Measurements from ENCODE around the gene PDIA5. TPM values are rescaled to one million over a fixed set of nuclear protein-coding genes. Genes with fewer than 3 reads are reported as not detected.

PDIA5 gene
- total RNA-seq, 2 donors from 2014 or later, result 9.6 to 16.2 TPM

GRCh38 chr3:123093696-123094095, 26.9 kb downstream of the PDIA5 start:
- no peak overlapping the region for H3K4me3 Mint-ChIP-seq
- no peak for ATAC-seq (replicated peaks in 1 of 2)
- H3K9me3 Mint-ChIP-seq, result no peaks in the 10 kb centered on the region
- DNase-seq, result no peak
- H3K27me3 Mint-ChIP-seq (ENCODE audit: low read depth), result no peaks in the 10 kb centered on the region
- H3K4me1 Mint-ChIP-seq (ENCODE audit: low read depth), result peaks cover 4% of the 10 kb centered on the region
- no peak overlapping the region for H3K27ac Mint-ChIP-seq
- H3K36me3 Mint-ChIP-seq (ENCODE audit: insufficient read depth in 2 of 2), result peaks cover 2 to 10% of the 10 kb centered on the region in 2 donors

- H3K36me3 Mint-ChIP-seq (ENCODE audit: insufficient read depth in 2 of 2), result peaks cover 2 to 10% of the 10 kb centered on the region in 2 donors
- peaks cover 4% of the 10 kb centered on the region for H3K4me1 Mint-ChIP-seq (ENCODE audit: low read depth)
- ATAC-seq (replicated peaks in 1 of 2) (no peak), DNase-seq (no peak)
- no peaks in the 10 kb centered on the region for H3K27me3 Mint-ChIP-seq (ENCODE audit: low read depth)
- no peaks in the 10 kb centered on the region for H3K9me3 Mint-ChIP-seq
- no peak overlapping the region for H3K4me3 Mint-ChIP-seq
- no peak overlapping the region for H3K27ac Mint-ChIP-seq
Observed at GRCh38 chr3:123094516-123095313, 27.9 kb downstream of the PDIA5 start.

- Mint-ChIP-seq H3K36me3 (ENCODE audit: insufficient read depth in 2 of 2) (peaks cover 2 to 10% of the 10 kb centered on the region in 2 donors), H3K9me3 (no peaks in the 10 kb centered on the region), H3K4me1 (ENCODE audit: low read depth) (no peaks in the 10 kb centered on the region), H3K4me3 (no peak overlapping the region), H3K27me3 (ENCODE audit: low read depth) (no peaks in the 10 kb centered on the region), H3K27ac (no peak overlapping the region)
- ATAC-seq (replicated peaks in 1 of 2) (no peak), DNase-seq (no peak)
Observed at GRCh38 chr3:123096126-123096525, 29.3 kb downstream of the PDIA5 start.

- no peaks in the 10 kb centered on the region for H3K9me3 Mint-ChIP-seq
- no peaks in the 10 kb centered on the region for H3K4me1 Mint-ChIP-seq (ENCODE audit: low read depth)
- no peak for ATAC-seq (replicated peaks in 1 of 2)
- no peak overlapping the region for H3K27ac Mint-ChIP-seq
- no peak overlapping the region for H3K4me3 Mint-ChIP-seq
- no peaks in the 10 kb centered on the region for H3K27me3 Mint-ChIP-seq (ENCODE audit: low read depth)
- DNase-seq, result no peak
- peaks cover under 1 to 8% of the 10 kb centered on the region in 2 donors for H3K36me3 Mint-ChIP-seq (ENCODE audit: insufficient read depth in 2 of 2)
Observed at GRCh38 chr3:123096731-123097130, 29.9 kb downstream of the PDIA5 start.

- Mint-ChIP-seq H3K4me1 (ENCODE audit: low read depth) (no peaks in the 10 kb centered on the region), H3K36me3 (ENCODE audit: insufficient read depth in 2 of 2) (peaks cover 2 to 6% of the 10 kb centered on the region in 2 donors), H3K9me3 (no peaks in the 10 kb centered on the region), H3K27ac (no peak overlapping the region), H3K4me3 (no peak overlapping the region), H3K27me3 (ENCODE audit: low read depth) (no peaks in the 10 kb centered on the region)
- ATAC-seq (replicated peaks in 1 of 2), result no peak
- no peak for DNase-seq
Observed at GRCh38 chr3:123098426-123099330, 31.9 kb downstream of the PDIA5 start.

- no peak overlapping the region for H3K4me3 Mint-ChIP-seq
- no peaks in the 10 kb centered on the region for H3K27me3 Mint-ChIP-seq (ENCODE audit: low read depth)
- H3K27ac Mint-ChIP-seq, result peak overlapping the region; percentile 35
Observed at GRCh38 chr3:123099331-123100192, 32.7 kb downstream of the PDIA5 start.

DNA sequence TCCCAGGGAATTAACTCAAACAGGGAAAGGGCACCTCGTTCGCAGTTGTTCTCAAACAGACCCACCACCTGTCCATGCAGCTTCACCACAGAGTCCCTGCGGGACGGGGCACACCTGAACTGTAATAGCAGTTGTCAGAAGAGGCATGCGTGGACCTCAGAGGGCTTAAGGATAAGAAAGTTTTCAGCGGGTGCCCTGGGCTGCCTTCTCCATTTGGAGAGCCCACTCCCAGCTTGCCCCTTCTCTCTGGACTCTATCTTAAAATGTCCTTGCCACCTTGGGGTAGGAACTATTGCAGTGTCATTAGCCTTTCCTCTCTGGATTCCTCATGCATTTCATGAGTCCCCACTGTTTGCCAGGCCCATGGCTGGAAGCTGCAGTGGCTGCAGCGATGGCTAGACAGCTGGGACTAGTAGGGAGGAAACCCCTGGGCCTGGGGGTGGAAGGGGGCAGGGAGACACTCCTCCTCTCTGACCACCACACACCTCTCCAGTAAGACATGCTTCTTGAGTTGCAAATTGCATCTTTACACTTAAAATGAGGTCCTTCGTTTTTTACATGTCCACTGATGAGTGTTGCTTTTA, 33.5 kb downstream of the PDIA5 start:
- Mint-ChIP-seq H3K4me1 (ENCODE audit: low read depth) (no peaks in the 10 kb centered on the region), H3K4me3 (no peak overlapping the region), H3K36me3 (ENCODE audit: insufficient read depth in 2 of 2) (peaks cover 2 to 4% of the 10 kb centered on the region in 2 donors), H3K9me3 (no peaks in the 10 kb centered on the region), H3K27me3 (ENCODE audit: low read depth) (no peaks in the 10 kb centered on the region), H3K27ac (no peak overlapping the region)
- DNase-seq, result no peak
- no peak for ATAC-seq (replicated peaks in 1 of 2)

More at GRCh38 chr3:123099331-123100192, 32.7 kb downstream of the PDIA5 start:
- peaks cover 2 to 4% of the 10 kb centered on the region in 2 donors for H3K36me3 Mint-ChIP-seq (ENCODE audit: insufficient read depth in 2 of 2)
- ATAC-seq (replicated peaks in 1 of 2) (no peak), DNase-seq (no peak)
- H3K4me1 Mint-ChIP-seq (ENCODE audit: low read depth), result no peaks in the 10 kb centered on the region
- no peaks in the 10 kb centered on the region for H3K9me3 Mint-ChIP-seq

- H3K27ac Mint-ChIP-seq, result no peak overlapping the region
- DNase-seq (no peak), ATAC-seq (replicated peaks in 1 of 2) (no peak)
- no peak overlapping the region for H3K4me3 Mint-ChIP-seq
- H3K27me3 Mint-ChIP-seq (ENCODE audit: low read depth), result no peaks in the 10 kb centered on the region
- peaks cover 2% of the 10 kb centered on the region in 2 donors for H3K36me3 Mint-ChIP-seq (ENCODE audit: insufficient read depth in 2 of 2)
- no peaks in the 10 kb centered on the region for H3K4me1 Mint-ChIP-seq (ENCODE audit: low read depth)
- H3K9me3 Mint-ChIP-seq, result no peaks in the 10 kb centered on the region
Observed at GRCh38 chr3:123102249-123102648, 35.4 kb downstream of the PDIA5 start.

GRCh38 chr3:123102826-123103225, 36.0 kb downstream of the PDIA5 start:
- Mint-ChIP-seq H3K27ac (no peak overlapping the region), H3K36me3 (ENCODE audit: insufficient read depth in 2 of 2) (peaks cover 2 to 4% of the 10 kb centered on the region in 2 donors), H3K4me3 (no peak overlapping the region), H3K4me1 (ENCODE audit: low read depth) (no peaks in the 10 kb centered on the region), H3K27me3 (ENCODE audit: low read depth) (no peaks in the 10 kb centered on the region), H3K9me3 (no peaks in the 10 kb centered on the region)
- DNase-seq (no peak), ATAC-seq (replicated peaks in 1 of 2) (no peak)

- ATAC-seq (replicated peaks in 1 of 2) (no peak), DNase-seq (no peak)
- H3K27me3 Mint-ChIP-seq (ENCODE audit: low read depth), result no peaks in the 10 kb centered on the region
- H3K36me3 Mint-ChIP-seq (ENCODE audit: insufficient read depth in 2 of 2), result peaks cover 2 to 4% of the 10 kb centered on the region in 2 donors
- no peaks in the 10 kb centered on the region for H3K4me1 Mint-ChIP-seq (ENCODE audit: low read depth)
- H3K9me3 Mint-ChIP-seq, result no peaks in the 10 kb centered on the region
- H3K27ac Mint-ChIP-seq, result no peak overlapping the region
- no peak overlapping the region for H3K4me3 Mint-ChIP-seq
Observed at GRCh38 chr3:123104550-123104949, 37.7 kb downstream of the PDIA5 start.

GRCh38 chr3:123105201-123106189, 38.7 kb downstream of the PDIA5 start:
- H3K4me3 Mint-ChIP-seq, result no peak overlapping the region
- H3K9me3 Mint-ChIP-seq, result no peaks in the 10 kb centered on the region
- ATAC-seq (replicated peaks in 1 of 2) (no peak), DNase-seq (no peak)
- H3K36me3 Mint-ChIP-seq (ENCODE audit: insufficient read depth in 2 of 2), result peaks cover 2 to 7% of the 10 kb centered on the region in 2 donors
- no peak overlapping the region for H3K27ac Mint-ChIP-seq
- H3K4me1 Mint-ChIP-seq (ENCODE audit: low read depth), result no peaks in the 10 kb centered on the region
- no peaks in the 10 kb centered on the region for H3K27me3 Mint-ChIP-seq (ENCODE audit: low read depth)

All from activated T-cell treated with anti-CD3 and anti-CD28 coated beads, Interleukin-2, amount 50 U/mL, for 72 hours (primary cell).